ENCODE data around the gene MGAT4A. TPM values are rescaled to one million over a fixed set of nuclear protein-coding genes. Genes with fewer than 3 reads are reported as not detected.

MGAT4A gene
- total and polyA plus RNA-seq, 2 of the 13 experiments (the other 11 are each of a cell fraction or from before 2014, with no cell fraction given) = 47.2 to 90.9 TPM

DNA sequence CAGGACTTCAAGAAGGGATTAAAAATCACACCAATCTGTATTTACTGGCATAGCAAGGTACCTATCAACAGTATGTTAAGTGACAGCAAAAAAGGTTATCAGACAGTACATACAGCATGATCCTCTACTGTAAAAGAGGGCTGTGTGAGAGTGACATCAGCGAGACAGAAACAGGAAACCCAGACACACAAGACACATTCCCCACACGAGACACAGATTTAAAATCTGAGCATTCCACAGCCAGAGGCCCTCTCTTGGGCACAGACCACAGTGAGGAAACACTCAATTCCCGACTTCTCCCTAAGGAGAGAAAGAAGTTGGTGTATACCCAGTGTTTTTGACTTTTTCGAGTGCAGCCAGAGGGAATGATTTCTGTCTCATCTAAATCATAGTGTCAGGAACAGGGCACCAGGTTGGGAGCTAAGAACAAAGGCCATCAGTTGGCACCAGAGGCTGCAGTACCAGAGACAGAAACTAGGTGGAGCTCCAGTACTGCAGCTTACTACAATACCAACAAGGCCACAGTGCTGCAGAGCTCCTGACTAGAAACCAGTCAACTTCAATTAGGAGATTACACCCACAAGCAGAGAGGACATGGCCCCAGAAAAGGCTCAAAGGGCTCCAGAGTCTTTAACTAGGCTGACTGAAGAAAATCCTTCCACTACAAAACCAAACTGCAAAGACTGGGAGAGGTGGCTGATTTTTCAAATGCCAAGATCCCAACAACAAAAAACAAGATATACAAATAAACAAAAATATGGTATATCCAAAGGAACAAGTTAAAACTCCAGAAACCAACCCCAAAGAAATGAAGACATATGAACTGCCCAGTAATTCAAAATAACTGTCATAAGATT lies 81.6 kb downstream of the MGAT4A start (continued):
- TF ChIP-seq, protein P1, sequence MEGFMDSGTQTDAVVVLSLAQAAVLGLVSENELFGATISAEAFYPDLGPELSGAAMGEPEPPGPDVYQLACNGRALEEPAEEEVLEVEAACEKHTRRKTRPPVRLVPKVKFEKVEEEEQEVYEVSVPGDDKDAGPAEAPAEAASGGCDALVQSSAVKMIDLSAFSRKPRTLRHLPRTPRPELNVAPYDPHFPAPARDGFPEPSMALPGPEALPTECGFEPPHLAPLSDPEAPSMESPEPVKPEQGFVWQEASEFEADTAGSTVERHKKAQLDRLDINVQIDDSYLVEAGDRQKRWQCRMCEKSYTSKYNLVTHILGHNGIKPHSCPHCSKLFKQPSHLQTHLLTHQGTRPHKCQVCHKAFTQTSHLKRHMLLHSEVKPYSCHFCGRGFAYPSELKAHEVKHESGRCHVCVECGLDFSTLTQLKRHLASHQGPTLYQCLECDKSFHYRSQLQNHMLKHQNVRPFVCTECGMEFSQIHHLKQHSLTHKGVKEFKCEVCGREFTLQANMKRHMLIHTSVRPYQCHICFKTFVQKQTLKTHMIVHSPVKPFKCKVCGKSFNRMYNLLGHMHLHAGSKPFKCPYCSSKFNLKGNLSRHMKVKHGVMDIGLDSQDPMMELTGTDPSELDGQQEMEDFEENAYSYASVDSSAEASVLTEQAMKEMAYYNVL (CRISPR knock-in tag; IDR thresholded peaks at IDR 0.05; ENCODE audit: borderline replicate concordance) = no peak
- TF ChIP-seq ZFP37 (CRISPR knock-in tag; IDR thresholded peaks at IDR 0.05; ENCODE audit: borderline replicate concordance) (no peak), HOXA3 (CRISPR knock-in tag; IDR thresholded peaks at IDR 0.05) (no peak), TAF1 (CRISPR knock-in tag; IDR thresholded peaks at IDR 0.05) (no peak), SETDB1 (CRISPR knock-in tag; IDR thresholded peaks at IDR 0.05; ENCODE audit: borderline replicate concordance) (no peak), ZNF775 (CRISPR knock-in tag; IDR thresholded peaks at IDR 0.05; ENCODE audit: borderline replicate concordance) (no peak), ZBTB38 (CRISPR knock-in tag; IDR thresholded peaks at IDR 0.05) (no peak), HNRNPK (IDR thresholded peaks at IDR 0.05; ENCODE audit: low read depth, low read length, poor library complexity, severe bottlenecking) (no peak), ZNF30 (CRISPR knock-in tag; IDR thresholded peaks at IDR 0.05) (no peak), TEAD2 (CRISPR knock-in tag; IDR thresholded peaks at IDR 0.05) (no peak), HNRNPUL1 (IDR thresholded peaks at IDR 0.05; ENCODE audit: low read depth, low read length) (no peak), ARNTL (CRISPR knock-in tag; IDR thresholded peaks at IDR 0.05) (no peak), IRF2 (CRISPR knock-in tag; IDR thresholded peaks at IDR 0.05) (peak; percentile 77), RFXANK (CRISPR knock-in tag; IDR thresholded peaks at IDR 0.05) (no peak), JARID2 (CRISPR knock-in tag; IDR thresholded peaks at IDR 0.05; ENCODE audit: insufficient replicate concordance) (no peak), MTA1 (CRISPR knock-in tag; IDR thresholded peaks at IDR 0.05; ENCODE audit: borderline replicate concordance) (no peak)
- TF ChIP-seq, protein P2, sequence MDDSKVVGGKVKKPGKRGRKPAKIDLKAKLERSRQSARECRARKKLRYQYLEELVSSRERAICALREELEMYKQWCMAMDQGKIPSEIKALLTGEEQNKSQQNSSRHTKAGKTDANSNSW (CRISPR knock-in tag; IDR thresholded peaks at IDR 0.05; ENCODE audit: borderline replicate concordance) = no peak
- TF ChIP-seq, protein P3, sequence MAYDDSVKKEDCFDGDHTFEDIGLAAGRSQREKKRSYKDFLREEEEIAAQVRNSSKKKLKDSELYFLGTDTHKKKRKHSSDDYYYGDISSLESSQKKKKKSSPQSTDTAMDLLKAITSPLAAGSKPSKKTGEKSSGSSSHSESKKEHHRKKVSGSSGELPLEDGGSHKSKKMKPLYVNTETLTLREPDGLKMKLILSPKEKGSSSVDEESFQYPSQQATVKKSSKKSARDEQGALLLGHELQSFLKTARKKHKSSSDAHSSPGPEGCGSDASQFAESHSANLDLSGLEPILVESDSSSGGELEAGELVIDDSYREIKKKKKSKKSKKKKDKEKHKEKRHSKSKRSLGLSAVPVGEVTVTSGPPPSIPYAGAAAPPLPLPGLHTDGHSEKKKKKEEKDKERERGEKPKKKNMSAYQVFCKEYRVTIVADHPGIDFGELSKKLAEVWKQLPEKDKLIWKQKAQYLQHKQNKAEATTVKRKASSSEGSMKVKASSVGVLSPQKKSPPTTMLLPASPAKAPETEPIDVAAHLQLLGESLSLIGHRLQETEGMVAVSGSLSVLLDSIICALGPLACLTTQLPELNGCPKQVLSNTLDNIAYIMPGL (CRISPR knock-in tag; IDR thresholded peaks at IDR 0.05; ENCODE audit: borderline replicate concordance in 1 of 2, low read depth in 1 of 2) = 0 out of 4 replicates have a peak, but pooled peaks of 1 of the 2 experiments have one; percentile 31
- TF ChIP-seq, protein P4, sequence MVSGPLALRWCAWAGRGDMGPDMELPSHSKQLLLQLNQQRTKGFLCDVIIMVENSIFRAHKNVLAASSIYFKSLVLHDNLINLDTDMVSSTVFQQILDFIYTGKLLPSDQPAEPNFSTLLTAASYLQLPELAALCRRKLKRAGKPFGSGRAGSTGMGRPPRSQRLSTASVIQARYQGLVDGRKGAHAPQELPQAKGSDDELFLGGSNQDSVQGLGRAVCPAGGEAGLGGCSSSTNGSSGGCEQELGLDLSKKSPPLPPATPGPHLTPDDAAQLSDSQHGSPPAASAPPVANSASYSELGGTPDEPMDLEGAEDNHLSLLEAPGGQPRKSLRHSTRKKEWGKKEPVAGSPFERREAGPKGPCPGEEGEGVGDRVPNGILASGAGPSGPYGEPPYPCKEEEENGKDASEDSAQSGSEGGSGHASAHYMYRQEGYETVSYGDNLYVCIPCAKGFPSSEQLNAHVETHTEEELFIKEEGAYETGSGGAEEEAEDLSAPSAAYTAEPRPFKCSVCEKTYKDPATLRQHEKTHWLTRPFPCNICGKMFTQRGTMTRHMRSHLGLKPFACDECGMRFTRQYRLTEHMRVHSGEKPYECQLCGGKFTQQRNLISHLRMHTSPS (CRISPR knock-in tag; IDR thresholded peaks at IDR 0.05; ENCODE audit: low read depth) = no peak
- TF ChIP-seq, protein P5, sequence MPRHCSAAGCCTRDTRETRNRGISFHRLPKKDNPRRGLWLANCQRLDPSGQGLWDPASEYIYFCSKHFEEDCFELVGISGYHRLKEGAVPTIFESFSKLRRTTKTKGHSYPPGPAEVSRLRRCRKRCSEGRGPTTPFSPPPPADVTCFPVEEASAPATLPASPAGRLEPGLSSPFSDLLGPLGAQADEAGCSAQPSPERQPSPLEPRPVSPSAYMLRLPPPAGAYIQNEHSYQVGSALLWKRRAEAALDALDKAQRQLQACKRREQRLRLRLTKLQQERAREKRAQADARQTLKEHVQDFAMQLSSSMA (CRISPR knock-in tag; IDR thresholded peaks at IDR 0.05) = no peak
- TF ChIP-seq, protein P6, sequence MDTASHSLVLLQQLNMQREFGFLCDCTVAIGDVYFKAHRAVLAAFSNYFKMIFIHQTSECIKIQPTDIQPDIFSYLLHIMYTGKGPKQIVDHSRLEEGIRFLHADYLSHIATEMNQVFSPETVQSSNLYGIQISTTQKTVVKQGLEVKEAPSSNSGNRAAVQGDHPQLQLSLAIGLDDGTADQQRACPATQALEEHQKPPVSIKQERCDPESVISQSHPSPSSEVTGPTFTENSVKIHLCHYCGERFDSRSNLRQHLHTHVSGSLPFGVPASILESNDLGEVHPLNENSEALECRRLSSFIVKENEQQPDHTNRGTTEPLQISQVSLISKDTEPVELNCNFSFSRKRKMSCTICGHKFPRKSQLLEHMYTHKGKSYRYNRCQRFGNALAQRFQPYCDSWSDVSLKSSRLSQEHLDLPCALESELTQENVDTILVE (CRISPR knock-in tag; IDR thresholded peaks at IDR 0.05) = peak; percentile 36; the same call in 1 of the 2 replicates
